ENCODE data around the gene PDZD11.
A peak's percentile ranks its signal among the peaks of the same experiment; 100 is the strongest.
"Not testable (repeated sequence)": the region's sequence is repeated elsewhere in the genome, so short reads cannot be mapped to it uniquely, and the experiment has no call there.

The PDZD11 gene

GRCh38 chrX:70289793-70290770 lies at the start of gene PDZD11, which contains the start of gene KIF4A:
PDZD11 (minus strand) TSS chrX:70289927; CDS start chrX:70289341, 586 bp downstream.
KIF4A (plus strand) TSS chrX:70290104; CDS start chrX:70290459, 355 bp downstream.
- peak; percentile 44 to 60 for DNase-seq (ENCODE audit: low read depth in 1 of 2, low spot score in 1 of 2)

GRCh38 chrX:70338290-70338689 lies 48.6 kb upstream of the PDZD11 start:
- DNase-seq (ENCODE audit: low read depth in 1 of 2, low spot score in 1 of 2): no peak

GRCh38 chrX:70336767-70337166 lies 47.0 kb upstream of the PDZD11 start:
- DNase-seq (ENCODE audit: low read depth in 1 of 2, low spot score in 1 of 2): no peak

GRCh38 chrX:70332600-70332999 lies 42.9 kb upstream of the PDZD11 start:
- no peak for DNase-seq (ENCODE audit: low read depth in 1 of 2, low spot score in 1 of 2)

GRCh38 chrX:70331161-70331560 lies 41.4 kb upstream of the PDZD11 start:
- DNase-seq (ENCODE audit: low read depth in 1 of 2, low spot score in 1 of 2): no peak

GRCh38 chrX:70324326-70324725 lies 34.6 kb upstream of the PDZD11 start:
- DNase-seq (ENCODE audit: low read depth in 1 of 2, low spot score in 1 of 2): no peak

GRCh38 chrX:70323628-70324027 lies 33.9 kb upstream of the PDZD11 start:
- DNase-seq (ENCODE audit: low read depth in 1 of 2, low spot score in 1 of 2): not testable (repeated sequence)

- no peak for DNase-seq (ENCODE audit: low read depth in 1 of 2, low spot score in 1 of 2)
Observed at GRCh38 chrX:70322784-70323183, 33.1 kb upstream of the PDZD11 start.

- no peak for DNase-seq (ENCODE audit: low read depth in 1 of 2, low spot score in 1 of 2)
Observed at GRCh38 chrX:70313503-70313902, 23.8 kb upstream of the PDZD11 start.

GRCh38 chrX:70301716-70302115 lies 12.0 kb upstream of the PDZD11 start:
- no peak for DNase-seq (ENCODE audit: low read depth in 1 of 2, low spot score in 1 of 2)

GRCh38 chrX:70293621-70294020 lies 3.9 kb upstream of the PDZD11 start:
- no peak for DNase-seq (ENCODE audit: low read depth in 1 of 2, low spot score in 1 of 2)

- DNase-seq (ENCODE audit: low read depth in 1 of 2, low spot score in 1 of 2): no peak
Observed at GRCh38 chrX:70292788-70293187, 3.1 kb upstream of the PDZD11 start.

GRCh38 chrX:70289168-70289792 lies 447 bp downstream of the PDZD11 start:
- no peak for DNase-seq (ENCODE audit: low read depth in 1 of 2, low spot score in 1 of 2)

- no peak for DNase-seq (ENCODE audit: low read depth in 1 of 2, low spot score in 1 of 2)
Observed at GRCh38 chrX:70281951-70282350, 7.8 kb downstream of the PDZD11 start, which contains the start of gene RAB41. RAB41 (plus strand) TSS chrX:70282172; CDS start chrX:70282218, 46 bp downstream.

- no peak for DNase-seq (ENCODE audit: low read depth in 1 of 2, low spot score in 1 of 2)
Observed at GRCh38 chrX:70280573-70280972, 9.2 kb downstream of the PDZD11 start.

GRCh38 chrX:70279081-70279480 lies 10.6 kb downstream of the PDZD11 start:
- DNase-seq (ENCODE audit: low read depth in 1 of 2, low spot score in 1 of 2): no peak

GRCh38 chrX:70274029-70274428 lies 15.7 kb downstream of the PDZD11 start:
- DNase-seq (ENCODE audit: low read depth in 1 of 2, low spot score in 1 of 2): not testable (repeated sequence)

GRCh38 chrX:70268034-70268433 lies 21.7 kb downstream of the PDZD11 start, which contains the start of gene ARR3:
ARR3 (plus strand) TSS chrX:70268334; CDS start chrX:70269386, 1,052 bp downstream.
- DNase-seq (ENCODE audit: low read depth in 1 of 2, low spot score in 1 of 2): no peak

GRCh38 chrX:70264784-70265183 lies 24.9 kb downstream of the PDZD11 start:
- DNase-seq (ENCODE audit: low read depth in 1 of 2, low spot score in 1 of 2): no peak

- peak in 1 of 2 donors; percentile 6 for DNase-seq (ENCODE audit: low read depth in 1 of 2, low spot score in 1 of 2)
Observed at GRCh38 chrX:70262952-70263567, 26.7 kb downstream of the PDZD11 start.

- DNase-seq (ENCODE audit: low read depth in 1 of 2, low spot score in 1 of 2): no peak
Observed at GRCh38 chrX:70260104-70260503, 29.6 kb downstream of the PDZD11 start, which contains the start of gene P2RY4. P2RY4 (minus strand) TSS chrX:70260204; CDS start chrX:70259624, 580 bp downstream.

Data from activated T-helper 1 cell treated with anti-CD3 and anti-CD28 coated beads, Interleukin-2, amount 50 U/mL, for 16 hours (primary cell).